ENCODE results near the gene THSD7B.

THSD7B gene

GRCh38 chr2:137252934-137253333 is 487.6 kb downstream of the THSD7B start:
- TF ChIP-seq CTCF (IDR thresholded peaks at IDR 0.05) = no peak
- Mint-ChIP-seq H3K27ac (no peak overlapping the region), H3K4me1 (peaks cover 23% of the 10 kb centered on the region), H3K27me3 (ENCODE audit: low read depth, poor library complexity) (peaks cover 10% of the 10 kb centered on the region), H3K9me3 (no peaks in the 10 kb centered on the region), H3K4me3 (no peak overlapping the region), H3K36me3 (ENCODE audit: low read depth) (no peaks in the 10 kb centered on the region)
- no peak for DNase-seq

GRCh38 chr2:137254052-137254451 is 488.7 kb downstream of the THSD7B start:
- Mint-ChIP-seq H3K9me3 (no peaks in the 10 kb centered on the region), H3K27ac (no peak overlapping the region), H3K36me3 (ENCODE audit: low read depth) (no peaks in the 10 kb centered on the region), H3K4me1 (peaks cover 15% of the 10 kb centered on the region), H3K4me3 (no peak overlapping the region), H3K27me3 (ENCODE audit: low read depth, poor library complexity) (peaks cover 10% of the 10 kb centered on the region)
- no peak for TF ChIP-seq CTCF (IDR thresholded peaks at IDR 0.05)
- DNase-seq = no peak

GRCh38 chr2:137255345-137255744 is 490.0 kb downstream of the THSD7B start:
- peaks cover 6% of the 10 kb centered on the region for H3K4me1 Mint-ChIP-seq
- H3K4me3 Mint-ChIP-seq = no peak overlapping the region
- H3K27ac Mint-ChIP-seq = no peak overlapping the region
- no peaks in the 10 kb centered on the region for H3K36me3 Mint-ChIP-seq (ENCODE audit: low read depth)
- no peak for DNase-seq
- H3K9me3 Mint-ChIP-seq = no peaks in the 10 kb centered on the region
- TF ChIP-seq CTCF (IDR thresholded peaks at IDR 0.05) = no peak
- peaks cover 10% of the 10 kb centered on the region for H3K27me3 Mint-ChIP-seq (ENCODE audit: low read depth, poor library complexity)

GRCh38 chr2:137255990-137256389 is 490.6 kb downstream of the THSD7B start:
- Mint-ChIP-seq H3K9me3 (no peaks in the 10 kb centered on the region), H3K27ac (no peak overlapping the region), H3K4me3 (no peak overlapping the region), H3K27me3 (ENCODE audit: low read depth, poor library complexity) (peaks cover 10% of the 10 kb centered on the region), H3K36me3 (ENCODE audit: low read depth) (no peaks in the 10 kb centered on the region), H3K4me1 (no peaks in the 10 kb centered on the region)
- no peak for DNase-seq
- TF ChIP-seq CTCF (IDR thresholded peaks at IDR 0.05) = no peak

- H3K4me3 Mint-ChIP-seq = no peak overlapping the region
- H3K27ac Mint-ChIP-seq = no peak overlapping the region
- no peak for TF ChIP-seq CTCF (IDR thresholded peaks at IDR 0.05)
- H3K9me3 Mint-ChIP-seq = no peaks in the 10 kb centered on the region
- peaks cover 5% of the 10 kb centered on the region for H3K27me3 Mint-ChIP-seq (ENCODE audit: low read depth, poor library complexity)
- no peak for DNase-seq
- no peaks in the 10 kb centered on the region for H3K4me1 Mint-ChIP-seq
- no peaks in the 10 kb centered on the region for H3K36me3 Mint-ChIP-seq (ENCODE audit: low read depth)
Observed at GRCh38 chr2:137261881-137262585, 496.7 kb downstream of the THSD7B start.

- no peak overlapping the region for H3K27ac Mint-ChIP-seq
- no peaks in the 10 kb centered on the region for H3K36me3 Mint-ChIP-seq (ENCODE audit: low read depth)
- TF ChIP-seq CTCF (IDR thresholded peaks at IDR 0.05) = no peak
- H3K9me3 Mint-ChIP-seq = no peaks in the 10 kb centered on the region
- DNase-seq = no peak
- no peaks in the 10 kb centered on the region for H3K4me1 Mint-ChIP-seq
- peaks cover 4% of the 10 kb centered on the region for H3K27me3 Mint-ChIP-seq (ENCODE audit: low read depth, poor library complexity)
- no peak overlapping the region for H3K4me3 Mint-ChIP-seq
Observed at GRCh38 chr2:137262594-137262993, 497.2 kb downstream of the THSD7B start.

Data from nephron progenitor cell (in vitro differentiated cells).